HCT116 (cell line): ENCODE measurements around the gene GLOD4. TPM values are rescaled to one million over a fixed set of nuclear protein-coding genes. Genes with fewer than 3 reads are reported as not detected.

ENCODE experiments used
- ATAC-seq: fragments of 200-7000 bp; cut with Tn5 transposase; 2 replicates; pipeline ENCODE4 v1.9.1; 2020; ENCODE audit warnings: mild to moderate bottlenecking, moderate library complexity
- BruUV-seq: library from RNA; stranded (reverse); fragments of 400-500 nt; replicated peaks from 2 replicates; lab custom pipeline; 2021; lab: Mats Ljungman, UMichigan
- CTCF ChIA-PET: fragments of 300-600 bp; sonication (Branson Sonifier 250); formaldehyde crosslinking; loops from one replicate; lab custom pipeline; 2021; ENCODE audit warnings: antibody characterized with exemption; lab: Charles Lee
- POLR2A ChIA-PET: fragments of 300-600, 350-600 bp; sonication (Branson Sonifier 250); formaldehyde crosslinking; loops from one replicate; lab custom pipeline; 2021; ENCODE audit warnings: antibody characterized with exemption; lab: Charles Lee
- RAD21 ChIA-PET, 2 experiments: fragments of 300-600 bp; sonication (Branson Sonifier 250); formaldehyde crosslinking; loops; one replicate each; lab custom pipeline; 2023; ENCODE audit warnings: low total read pairs in 2 of 2; ENCODE audit not compliant: uncharacterized antibody in 2 of 2, unreplicated experiment in 2 of 2, low non-redundant PET in 1 of 2; lab: Charles Lee
- DNase-seq: peaks from one replicate; pipeline ENCODE4 v3.0.0-alpha.2; 2010; ENCODE audit warnings: low read depth, low spot score
- H2AFZ ChIP-seq: fragments of 200-600 bp; shearing (Covaris generic), sonication (generic); 2 replicates; pipeline ENCODE4 v1.6.1; 2017; ENCODE audit warnings: low read depth, mixed run types, mixed read lengths, antibody characterized with exemption, low read length; ENCODE audit not compliant: poor library complexity, severe bottlenecking
- H3K27ac ChIP-seq: 2 replicates; pipeline ENCODE4 v1.5.1; 2012; ENCODE audit warnings: low read depth, low read length
- H3K27me3 ChIP-seq: fragments of 200-600 bp; sonication (generic); 2 replicates; pipeline ENCODE4 v1.6.1; 2016; ENCODE audit warnings: mixed run types, low read length, mixed read lengths; ENCODE audit not compliant: insufficient read depth
- H3K36me3 ChIP-seq, 2 experiments: fragments of 200-500 bp in 1 of 2; fragments of 200-600 bp in 1 of 2; sonication (Bioruptor generic) in 1 of 2; sonication (generic) in 1 of 2; 2 replicates each; pipeline versions ENCODE4 v1.5.1 to v1.6.1; 2014 to 2016; ENCODE audit warnings: low read length in 2 of 2, inconsistent platforms in 1 of 2, mixed read lengths in 1 of 2, mixed run types in 1 of 2; ENCODE audit not compliant: insufficient read depth in 2 of 2, control insufficient read depth in 1 of 2
- H3K4me1 ChIP-seq, 2 experiments: fragments of 200-600 bp in 1 of 2; sonication (generic) in 1 of 2; 2 replicates each; pipeline versions ENCODE4 v1.5.1 to v1.6.1; 2012 to 2017; ENCODE audit warnings: low read length in 2 of 2, inconsistent platforms in 1 of 2, mild to moderate bottlenecking in 1 of 2, mixed read lengths in 1 of 2, mixed run types in 1 of 2, moderate library complexity in 1 of 2; ENCODE audit not compliant: insufficient read depth in 2 of 2, control insufficient read depth in 1 of 2
- H3K4me2 ChIP-seq: fragments of 200-600 bp; sonication (generic); 2 replicates; pipeline ENCODE4 v1.6.1; 2017; ENCODE audit warnings: mixed run types, low read length, mixed read lengths
- H3K4me3 ChIP-seq, 2 experiments: fragments of 200-600 bp in 1 of 2; sonication (generic) in 1 of 2; replicated peaks in 1 of 2; 2 replicates each; pipeline ENCODE4 v1.5.1; 2011 to 2016; ENCODE audit warnings: low read length in 2 of 2, control low read depth in 1 of 2, low read depth in 1 of 2, mild to moderate bottlenecking in 1 of 2, mixed read lengths in 1 of 2, mixed run types in 1 of 2
- H3K79me2 ChIP-seq: fragments of 200-600 bp; sonication (generic); 2 replicates; pipeline ENCODE4 v1.6.1; 2017; ENCODE audit warnings: mild to moderate bottlenecking, mixed run types, low read length, moderate library complexity, mixed read lengths; ENCODE audit not compliant: insufficient read depth
- H3K9ac ChIP-seq: fragments of 200-600 bp; sonication (generic); 2 replicates; pipeline ENCODE4 v1.6.1; 2016; ENCODE audit warnings: low read length, mixed read lengths
- H3K9me2 ChIP-seq: fragments of 200-600 bp; sonication (generic), shearing (Covaris generic); 2 replicates; pipeline ENCODE4 v1.6.1; 2017; ENCODE audit warnings: mixed run types, mild to moderate bottlenecking, moderate library complexity; ENCODE audit not compliant: insufficient read depth
- H3K9me3 ChIP-seq, 2 experiments: fragments of 200-500 bp in 1 of 2; fragments of 200-600 bp in 1 of 2; sonication (Bioruptor generic) in 1 of 2; sonication (generic) in 1 of 2; 2 replicates each; pipeline ENCODE4 v1.6.1; 2014 to 2017; ENCODE audit warnings: low read length in 2 of 2, mixed read lengths in 2 of 2, inconsistent platforms in 1 of 2, low read depth in 1 of 2, mild to moderate bottlenecking in 1 of 2, mixed run types in 1 of 2, moderate library complexity in 1 of 2; ENCODE audit not compliant: control insufficient read depth in 1 of 2, insufficient read depth in 1 of 2
- H4K20me1 ChIP-seq: fragments of 200-600 bp; sonication (generic), shearing (Covaris generic); 2 replicates; pipeline ENCODE4 v1.6.1; 2017; ENCODE audit warnings: mixed run types, mild to moderate bottlenecking, moderate library complexity; ENCODE audit not compliant: insufficient read depth
- CEBPB ChIP-seq: IDR thresholded peaks from 2 replicates; pipeline ENCODE4 v1.6.1; 2012; ENCODE audit warnings: low read depth
- ELF1 ChIP-seq: IDR thresholded peaks from 2 replicates; pipeline ENCODE4 v1.6.1; 2012; ENCODE audit warnings: low read depth, borderline replicate concordance
- EZH2 ChIP-seq: fragments of 200-600 bp; sonication (generic); IDR thresholded peaks from 2 replicates; pipeline ENCODE4 v1.6.1; 2017; ENCODE audit warnings: antibody characterized with exemption, mixed run types
- EZH2phosphoT487 ChIP-seq: fragments of 200-600 bp; IDR thresholded peaks from 2 replicates; pipeline ENCODE4 v1.6.1; 2018; ENCODE audit warnings: antibody characterized with exemption, borderline replicate concordance
- FOSL1 ChIP-seq: IDR thresholded peaks from 2 replicates; pipeline ENCODE4 v1.6.1; 2012; ENCODE audit warnings: low read depth
- JUND ChIP-seq: IDR thresholded peaks from 2 replicates; pipeline ENCODE4 v1.6.1; 2012
- POLR2A ChIP-seq: IDR thresholded peaks from 2 replicates; pipeline ENCODE4 v1.7.0; 2011; ENCODE audit warnings: borderline replicate concordance; ENCODE audit not compliant: insufficient read depth, insufficient read length; ENCODE audit errors: extremely low read depth
- POLR2AphosphoS5 ChIP-seq: IDR thresholded peaks from 2 replicates; pipeline ENCODE4 v1.6.1; 2011; ENCODE audit warnings: mild to moderate bottlenecking, low read depth, low read length, moderate library complexity
- RAD21 ChIP-seq: IDR thresholded peaks from 2 replicates; pipeline ENCODE4 v1.6.1; 2012; ENCODE audit warnings: low read depth, mild to moderate bottlenecking
- SIN3A ChIP-seq: IDR thresholded peaks from 2 replicates; pipeline ENCODE4 v1.6.1; 2012; ENCODE audit warnings: low read depth
- SP1 ChIP-seq: IDR thresholded peaks from 2 replicates; pipeline ENCODE4 v1.6.1; 2012; ENCODE audit warnings: low read depth
- ZFX ChIP-seq: fragments of 450-650 bp; IDR thresholded peaks from 2 replicates; pipeline ENCODE4 v1.6.1; 2017
- ZNF274 ChIP-seq: fragments of 200-500 bp; sonication (Bioruptor generic); IDR thresholded peaks from 2 replicates; pipeline ENCODE4 v1.6.1; 2014; ENCODE audit warnings: mild to moderate bottlenecking, low read depth, low read length, inconsistent platforms
- intact Hi-C: fragments of 100-400 bp; cut with micrococcal nuclease; formaldehyde crosslinking; loops from 2 replicates; pipeline ENCODE4 v1.10.0; 2022
- total RNA-seq: library from RNA; stranded (reverse); gene quantifications from one replicate; pipeline ENCODE4 v1.2.1, GENCODE V29; 2021; ENCODE audit not compliant: unreplicated experiment
- TF ChIP-seq, protein P1 (sequence below): IDR thresholded peaks from 2 replicates; pipeline ENCODE4 v1.6.1; 2012
- TF ChIP-seq, protein P2 (sequence below): IDR thresholded peaks from 2 replicates; pipeline ENCODE4 v1.6.1; 2011; ENCODE audit warnings: mild to moderate bottlenecking, low read length, moderate library complexity; ENCODE audit not compliant: insufficient replicate concordance; ENCODE audit errors: extremely low read depth
- TF ChIP-seq, protein P3 (sequence below), 3 experiments: fragments of 200-600 bp in 1 of 3; sonication (generic) in 1 of 3; IDR thresholded peaks in 2 of 3; conservative IDR thresholded peaks in 1 of 3; 2 replicates each; pipeline ENCODE4 v1.5.1; 2012 to 2017; ENCODE audit warnings: low read depth in 2 of 3, low read length in 2 of 3, antibody characterized with exemption in 1 of 3, borderline replicate concordance in 1 of 3, control low read depth in 1 of 3, mild to moderate bottlenecking in 1 of 3, mixed read lengths in 1 of 3, mixed run types in 1 of 3, moderate library complexity in 1 of 3; ENCODE audit not compliant: insufficient read depth in 1 of 3
- TF ChIP-seq, protein P4 (sequence below): IDR thresholded peaks from 2 replicates; pipeline ENCODE4 v1.6.1; 2012
- TF ChIP-seq, protein P5 (sequence below): IDR thresholded peaks from 2 replicates; pipeline ENCODE4 v1.6.1; 2012; ENCODE audit warnings: low read depth

GLOD4 gene
- total RNA-seq, 1 experiment from 2014 or later, result 80.7 TPM

DNA sequence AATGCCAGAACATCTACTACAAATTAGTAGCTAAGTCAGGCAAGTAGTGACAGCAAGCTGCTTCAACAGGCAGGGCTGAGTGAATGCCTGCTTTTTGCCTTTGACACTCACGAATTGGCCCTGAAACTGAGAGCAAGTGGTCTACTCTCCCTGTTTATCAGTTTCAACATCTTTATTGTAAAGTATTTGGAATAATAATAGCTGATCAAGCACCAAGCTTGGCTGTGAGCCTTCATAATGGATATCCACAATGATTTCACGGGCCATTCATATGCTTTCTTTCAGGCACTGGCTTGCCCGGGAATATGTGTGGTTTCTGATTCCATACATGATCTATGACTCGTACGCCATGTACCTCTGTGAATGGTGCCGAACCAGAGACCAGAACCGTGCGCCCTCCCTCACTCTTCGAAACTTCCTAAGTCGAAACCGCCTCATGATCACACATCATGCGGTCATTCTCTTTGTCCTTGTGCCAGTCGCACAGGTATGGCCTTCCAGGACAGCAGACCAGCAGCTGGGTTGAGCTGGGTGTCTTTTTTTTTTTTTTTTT lies 44.4 kb downstream of the GLOD4 start:
- Histone ChIP-seq H4K20me1 (peaks cover 6% of the 10 kb centered on the region; the same call in 1 of the 2 replicates), H3K9ac (no peak overlapping the region), H3K36me3 (peaks cover 22 to 45% of the 10 kb centered on the region in 2 experiments; a peak in 3 of 4 replicates), H3K79me2 (peaks cover 93% of the 10 kb centered on the region), H3K4me3 (no peak overlapping the region)
- RAD21 ChIA-PET, result no interaction called here
- ATAC-seq, result no peak
- intact Hi-C loops, result no loop called here
- no TSS peak for BruUV-seq
- POLR2A ChIA-PET, result interaction anchor here (1.3 kb wide), 1 partner anchor 244 kb away, joined by 3 read pairs; no protein-coding TSS in a partner anchor
- CTCF ChIA-PET, result no interaction called here
- no peak for TF ChIP-seq SIN3A
- TF ChIP-seq ZFX, result no peak
- no peak for TF ChIP-seq JUND
- no peak for TF ChIP-seq ELF1
- TF ChIP-seq, protein P1, sequence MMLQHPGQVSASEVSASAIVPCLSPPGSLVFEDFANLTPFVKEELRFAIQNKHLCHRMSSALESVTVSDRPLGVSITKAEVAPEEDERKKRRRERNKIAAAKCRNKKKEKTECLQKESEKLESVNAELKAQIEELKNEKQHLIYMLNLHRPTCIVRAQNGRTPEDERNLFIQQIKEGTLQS, result no peak
- TF ChIP-seq POLR2AphosphoS5, result no peak
- TF ChIP-seq CEBPB, result no peak
- no peak for TF ChIP-seq EZH2phosphoT487
- TF ChIP-seq, protein P2, sequence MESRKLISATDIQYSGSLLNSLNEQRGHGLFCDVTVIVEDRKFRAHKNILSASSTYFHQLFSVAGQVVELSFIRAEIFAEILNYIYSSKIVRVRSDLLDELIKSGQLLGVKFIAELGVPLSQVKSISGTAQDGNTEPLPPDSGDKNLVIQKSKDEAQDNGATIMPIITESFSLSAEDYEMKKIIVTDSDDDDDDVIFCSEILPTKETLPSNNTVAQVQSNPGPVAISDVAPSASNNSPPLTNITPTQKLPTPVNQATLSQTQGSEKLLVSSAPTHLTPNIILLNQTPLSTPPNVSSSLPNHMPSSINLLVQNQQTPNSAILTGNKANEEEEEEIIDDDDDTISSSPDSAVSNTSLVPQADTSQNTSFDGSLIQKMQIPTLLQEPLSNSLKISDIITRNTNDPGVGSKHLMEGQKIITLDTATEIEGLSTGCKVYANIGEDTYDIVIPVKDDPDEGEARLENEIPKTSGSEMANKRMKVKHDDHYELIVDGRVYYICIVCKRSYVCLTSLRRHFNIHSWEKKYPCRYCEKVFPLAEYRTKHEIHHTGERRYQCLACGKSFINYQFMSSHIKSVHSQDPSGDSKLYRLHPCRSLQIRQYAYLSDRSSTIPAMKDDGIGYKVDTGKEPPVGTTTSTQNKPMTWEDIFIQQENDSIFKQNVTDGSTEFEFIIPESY, result no peak
- TF ChIP-seq, protein P3, sequence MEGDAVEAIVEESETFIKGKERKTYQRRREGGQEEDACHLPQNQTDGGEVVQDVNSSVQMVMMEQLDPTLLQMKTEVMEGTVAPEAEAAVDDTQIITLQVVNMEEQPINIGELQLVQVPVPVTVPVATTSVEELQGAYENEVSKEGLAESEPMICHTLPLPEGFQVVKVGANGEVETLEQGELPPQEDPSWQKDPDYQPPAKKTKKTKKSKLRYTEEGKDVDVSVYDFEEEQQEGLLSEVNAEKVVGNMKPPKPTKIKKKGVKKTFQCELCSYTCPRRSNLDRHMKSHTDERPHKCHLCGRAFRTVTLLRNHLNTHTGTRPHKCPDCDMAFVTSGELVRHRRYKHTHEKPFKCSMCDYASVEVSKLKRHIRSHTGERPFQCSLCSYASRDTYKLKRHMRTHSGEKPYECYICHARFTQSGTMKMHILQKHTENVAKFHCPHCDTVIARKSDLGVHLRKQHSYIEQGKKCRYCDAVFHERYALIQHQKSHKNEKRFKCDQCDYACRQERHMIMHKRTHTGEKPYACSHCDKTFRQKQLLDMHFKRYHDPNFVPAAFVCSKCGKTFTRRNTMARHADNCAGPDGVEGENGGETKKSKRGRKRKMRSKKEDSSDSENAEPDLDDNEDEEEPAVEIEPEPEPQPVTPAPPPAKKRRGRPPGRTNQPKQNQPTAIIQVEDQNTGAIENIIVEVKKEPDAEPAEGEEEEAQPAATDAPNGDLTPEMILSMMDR (IDR thresholded peaks at IDR 0.05 in 2 of 3, conservative IDR thresholded peaks at IDR 0.05 in 1 of 3; ENCODE audit: borderline replicate concordance in 1 of 3, insufficient read depth in 1 of 3, low read depth in 2 of 3, low read length in 2 of 3), result no peak
- TF ChIP-seq, protein P4, sequence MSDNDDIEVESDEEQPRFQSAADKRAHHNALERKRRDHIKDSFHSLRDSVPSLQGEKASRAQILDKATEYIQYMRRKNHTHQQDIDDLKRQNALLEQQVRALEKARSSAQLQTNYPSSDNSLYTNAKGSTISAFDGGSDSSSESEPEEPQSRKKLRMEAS, result no peak
- no peak for TF ChIP-seq FOSL1
- no peak for TF ChIP-seq POLR2A
- TF ChIP-seq SP1, result no peak
- no peak for TF ChIP-seq ZNF274
- no peak for TF ChIP-seq EZH2
- TF ChIP-seq RAD21, result no peak
- TF ChIP-seq, protein P5, sequence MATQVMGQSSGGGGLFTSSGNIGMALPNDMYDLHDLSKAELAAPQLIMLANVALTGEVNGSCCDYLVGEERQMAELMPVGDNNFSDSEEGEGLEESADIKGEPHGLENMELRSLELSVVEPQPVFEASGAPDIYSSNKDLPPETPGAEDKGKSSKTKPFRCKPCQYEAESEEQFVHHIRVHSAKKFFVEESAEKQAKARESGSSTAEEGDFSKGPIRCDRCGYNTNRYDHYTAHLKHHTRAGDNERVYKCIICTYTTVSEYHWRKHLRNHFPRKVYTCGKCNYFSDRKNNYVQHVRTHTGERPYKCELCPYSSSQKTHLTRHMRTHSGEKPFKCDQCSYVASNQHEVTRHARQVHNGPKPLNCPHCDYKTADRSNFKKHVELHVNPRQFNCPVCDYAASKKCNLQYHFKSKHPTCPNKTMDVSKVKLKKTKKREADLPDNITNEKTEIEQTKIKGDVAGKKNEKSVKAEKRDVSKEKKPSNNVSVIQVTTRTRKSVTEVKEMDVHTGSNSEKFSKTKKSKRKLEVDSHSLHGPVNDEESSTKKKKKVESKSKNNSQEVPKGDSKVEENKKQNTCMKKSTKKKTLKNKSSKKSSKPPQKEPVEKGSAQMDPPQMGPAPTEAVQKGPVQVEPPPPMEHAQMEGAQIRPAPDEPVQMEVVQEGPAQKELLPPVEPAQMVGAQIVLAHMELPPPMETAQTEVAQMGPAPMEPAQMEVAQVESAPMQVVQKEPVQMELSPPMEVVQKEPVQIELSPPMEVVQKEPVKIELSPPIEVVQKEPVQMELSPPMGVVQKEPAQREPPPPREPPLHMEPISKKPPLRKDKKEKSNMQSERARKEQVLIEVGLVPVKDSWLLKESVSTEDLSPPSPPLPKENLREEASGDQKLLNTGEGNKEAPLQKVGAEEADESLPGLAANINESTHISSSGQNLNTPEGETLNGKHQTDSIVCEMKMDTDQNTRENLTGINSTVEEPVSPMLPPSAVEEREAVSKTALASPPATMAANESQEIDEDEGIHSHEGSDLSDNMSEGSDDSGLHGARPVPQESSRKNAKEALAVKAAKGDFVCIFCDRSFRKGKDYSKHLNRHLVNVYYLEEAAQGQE, result no peak
- TF ChIP-seq, all 23 proteins: peak for 0
- Histone ChIP-seq H2AFZ (no peak overlapping the region), H3K4me1 (peaks cover 3 to 12% of the 10 kb centered on the region in 2 experiments; a peak in 3 of 4 replicates), H3K9me2 (no peaks in the 10 kb centered on the region), H3K27me3 (no peaks in the 10 kb centered on the region), H3K9me3 (no peaks in the 10 kb centered on the region), H3K27ac (no peak overlapping the region), H3K4me2 (no peak overlapping the region)
- DNase-seq, result no peak
